ENCODE data around the gene FCHSD1.

DNA sequence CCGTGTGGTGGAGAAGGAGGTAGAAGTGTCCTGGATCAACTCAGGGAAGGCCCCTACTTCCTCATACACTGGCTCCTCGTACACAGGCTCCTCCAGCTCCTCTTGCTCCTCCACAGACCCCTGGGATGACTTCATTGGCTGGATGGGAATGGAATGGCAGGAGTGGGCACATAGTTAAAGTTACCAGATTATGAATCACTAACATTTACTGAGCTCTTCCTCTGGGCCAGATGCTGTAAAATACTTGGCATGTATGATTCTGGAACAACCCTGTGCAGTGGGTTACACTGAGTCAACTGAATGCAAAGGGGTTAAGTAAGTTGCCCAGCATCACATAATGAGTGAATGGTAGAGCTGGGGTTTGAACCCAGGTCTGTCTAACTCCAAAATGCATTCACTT, 3.1 kb upstream of the FCHSD1 start:
- TF ChIP-seq, protein P1, sequence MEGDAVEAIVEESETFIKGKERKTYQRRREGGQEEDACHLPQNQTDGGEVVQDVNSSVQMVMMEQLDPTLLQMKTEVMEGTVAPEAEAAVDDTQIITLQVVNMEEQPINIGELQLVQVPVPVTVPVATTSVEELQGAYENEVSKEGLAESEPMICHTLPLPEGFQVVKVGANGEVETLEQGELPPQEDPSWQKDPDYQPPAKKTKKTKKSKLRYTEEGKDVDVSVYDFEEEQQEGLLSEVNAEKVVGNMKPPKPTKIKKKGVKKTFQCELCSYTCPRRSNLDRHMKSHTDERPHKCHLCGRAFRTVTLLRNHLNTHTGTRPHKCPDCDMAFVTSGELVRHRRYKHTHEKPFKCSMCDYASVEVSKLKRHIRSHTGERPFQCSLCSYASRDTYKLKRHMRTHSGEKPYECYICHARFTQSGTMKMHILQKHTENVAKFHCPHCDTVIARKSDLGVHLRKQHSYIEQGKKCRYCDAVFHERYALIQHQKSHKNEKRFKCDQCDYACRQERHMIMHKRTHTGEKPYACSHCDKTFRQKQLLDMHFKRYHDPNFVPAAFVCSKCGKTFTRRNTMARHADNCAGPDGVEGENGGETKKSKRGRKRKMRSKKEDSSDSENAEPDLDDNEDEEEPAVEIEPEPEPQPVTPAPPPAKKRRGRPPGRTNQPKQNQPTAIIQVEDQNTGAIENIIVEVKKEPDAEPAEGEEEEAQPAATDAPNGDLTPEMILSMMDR (conservative IDR thresholded peaks at IDR 0.05; ENCODE audit: low read depth, low read length): no peak
- no peak for TF ChIP-seq EZH2phosphoT487 (IDR thresholded peaks at IDR 0.05; ENCODE audit: borderline replicate concordance, low read length)

Data from PC-3 (cell line).